ENCODE measurements around the gene GARIN5B. TPM values are rescaled to one million over a fixed set of nuclear protein-coding genes. Genes with fewer than 3 reads are reported as not detected.

GARIN5B gene
- total RNA-seq, 1 experiment from 2014 or later: not detected

- Mint-ChIP-seq H3K27me3 (ENCODE audit: low read depth) (peaks cover 34% of the 10 kb centered on the region), H3K27ac (no peak overlapping the region), H3K4me3 (no peak overlapping the region), H3K9me3 (no peaks in the 10 kb centered on the region), H3K36me3 (no peaks in the 10 kb centered on the region), H3K4me1 (peaks cover 16% of the 10 kb centered on the region)
- ChIA-PET CTCF (interaction anchor here (0.6 kb wide), 1 partner anchor 23 kb away, joined by 3 read pairs; no protein-coding TSS in a partner anchor), POLR2A (interaction anchor here (1.4 kb wide), 1 partner anchor 15 kb away, joined by 3 read pairs; the partner anchor contains the start of gene KMT5C)
- no peak for TF ChIP-seq ZNF416 (CRISPR knock-in tag; IDR thresholded peaks at IDR 0.05)
- no peak for TF ChIP-seq MXD4 (CRISPR knock-in tag; IDR thresholded peaks at IDR 0.05; ENCODE audit: borderline replicate concordance)
- no peak for TF ChIP-seq ATF1 (CRISPR knock-in tag; IDR thresholded peaks at IDR 0.05)
- TF ChIP-seq GTF2I (CRISPR knock-in tag; conservative IDR thresholded peaks at IDR 0.05): no peak
- TF ChIP-seq JAZF1 (CRISPR knock-in tag; IDR thresholded peaks at IDR 0.05): no peak
- no peak for TF ChIP-seq IRF2 (CRISPR knock-in tag; IDR thresholded peaks at IDR 0.05; ENCODE audit: borderline replicate concordance, low read depth)
- no peak for TF ChIP-seq ZBTB21 (CRISPR knock-in tag; IDR thresholded peaks at IDR 0.05; ENCODE audit: borderline replicate concordance)
- TF ChIP-seq SMAD3 (CRISPR knock-in tag; IDR thresholded peaks at IDR 0.05; ENCODE audit: borderline replicate concordance): no peak
- TF ChIP-seq ZNF317 (CRISPR knock-in tag; IDR thresholded peaks at IDR 0.05; ENCODE audit: borderline replicate concordance, low read depth): no peak
- no peak for TF ChIP-seq MYBL2 (CRISPR knock-in tag; IDR thresholded peaks at IDR 0.05)
- DNase-seq (ENCODE audit: low spot score) (no peak), ATAC-seq (no peak)
These were observed 38.4 kb downstream of the GARIN5B start for GRCh38 chr19:55324662-55325061.

GRCh38 chr19:55322204-55322885, 40.7 kb downstream of the GARIN5B start:
- no peaks in the 10 kb centered on the region for H3K9me3 Mint-ChIP-seq
- peaks cover 21% of the 10 kb centered on the region for H3K27me3 Mint-ChIP-seq (ENCODE audit: low read depth)
- H3K4me1 Mint-ChIP-seq: peaks cover 18% of the 10 kb centered on the region
- POLR2A ChIA-PET: interaction anchor here (1.2 kb wide), 1 partner anchor 26 kb away, joined by 6 read pairs; no protein-coding TSS in a partner anchor
- TF ChIP-seq ATF1 (CRISPR knock-in tag; IDR thresholded peaks at IDR 0.05) (no peak), RELA (CRISPR knock-in tag; IDR thresholded peaks at IDR 0.05; ENCODE audit: borderline replicate concordance) (no peak), NFE2L1 (CRISPR knock-in tag; IDR thresholded peaks at IDR 0.05) (no peak), E2F4 (CRISPR knock-in tag; IDR thresholded peaks at IDR 0.05; ENCODE audit: borderline replicate concordance, low read depth) (no peak), CBFB (CRISPR knock-in tag; IDR thresholded peaks at IDR 0.05; ENCODE audit: low read depth) (no peak), PRRX2 (CRISPR knock-in tag; IDR thresholded peaks at IDR 0.05) (no peak), ELF4 (CRISPR knock-in tag; IDR thresholded peaks at IDR 0.05; ENCODE audit: low read depth) (no peak), ERG (CRISPR knock-in tag; IDR thresholded peaks at IDR 0.05) (no peak), TP53 (CRISPR knock-in tag; IDR thresholded peaks at IDR 0.05) (no peak), E2F5 (CRISPR knock-in tag; IDR thresholded peaks at IDR 0.05) (no peak), CREB1 (CRISPR knock-in tag; IDR thresholded peaks at IDR 0.05) (no peak), RORB (CRISPR knock-in tag; IDR thresholded peaks at IDR 0.05) (no peak)
- CTCF ChIA-PET: interaction anchor here (1.1 to 3.4 kb wide), 6 partner anchors 17 to 162 kb away, joined by 3 to 26 read pairs (median 8); partner anchors contain the start of genes KMT5C and TMEM238
- no peaks in the 10 kb centered on the region for H3K36me3 Mint-ChIP-seq
- H3K27ac Mint-ChIP-seq: no peak overlapping the region
- no peak for ATAC-seq
- H3K4me3 Mint-ChIP-seq: no peak overlapping the region
- DNase-seq (ENCODE audit: low spot score): no peak

Data from WTC11 (cell line).